ENCODE measurements around the gene DRC3.

DRC3 gene

GRCh38 chr17:18008496-18009268 is 36.0 kb downstream of the DRC3 start:
- H3K4me2 ChIP-seq (ENCODE audit: low read depth, low read length): no peak overlapping the region
- no peak overlapping the region for H3K4me3 ChIP-seq (ENCODE audit: low read length)
- no peak for TF ChIP-seq CTCF (IDR thresholded peaks at IDR 0.05; ENCODE audit: low read length)
- no peak for TF ChIP-seq EZH2 (optimal IDR thresholded peaks at IDR 0.05; ENCODE audit: low read depth, low read length)
- TF ChIP-seq EZH2phosphoT487 (IDR thresholded peaks at IDR 0.05; ENCODE audit: low read length): no peak
- H2AFZ ChIP-seq (ENCODE audit: low read length): no peak overlapping the region
- H3K36me3 ChIP-seq (replicated peaks; ENCODE audit: insufficient read depth, low read length): no peaks in the 10 kb centered on the region
- no peak overlapping the region for H3K9ac ChIP-seq (ENCODE audit: low read length)
- H3K9me2 ChIP-seq (replicated peaks; ENCODE audit: insufficient read depth, low read length): no peaks in the 10 kb centered on the region
- no peaks in the 10 kb centered on the region for H3K27me3 ChIP-seq (replicated peaks; ENCODE audit: insufficient read depth, low read length)
- no peaks in the 10 kb centered on the region for H3K4me1 ChIP-seq (ENCODE audit: low read length)
- H3K27ac ChIP-seq (ENCODE audit: low read length): no peak overlapping the region
- H3K9me3 ChIP-seq (replicated peaks; ENCODE audit: insufficient read depth, low read length): no peaks in the 10 kb centered on the region
- H4K20me1 ChIP-seq (ENCODE audit: insufficient read depth, low read length): no peaks in the 10 kb centered on the region
- no peaks in the 10 kb centered on the region for H3F3A ChIP-seq (ENCODE audit: insufficient read depth, low read length)
- no peaks in the 10 kb centered on the region for H3K79me2 ChIP-seq (ENCODE audit: low read length)
- no peak for DNase-seq

GRCh38 chr17:18009609-18010420 is 37.2 kb downstream of the DRC3 start:
- TF ChIP-seq EZH2 (optimal IDR thresholded peaks at IDR 0.05; ENCODE audit: low read depth, low read length): no peak
- no peak for TF ChIP-seq CTCF (IDR thresholded peaks at IDR 0.05; ENCODE audit: low read length)
- no peak for TF ChIP-seq EZH2phosphoT487 (IDR thresholded peaks at IDR 0.05; ENCODE audit: low read length)
- Histone ChIP-seq H3K4me1 (ENCODE audit: low read length) (peaks cover 9% of the 10 kb centered on the region), H3K36me3 (replicated peaks; ENCODE audit: insufficient read depth, low read length) (no peaks in the 10 kb centered on the region), H2AFZ (ENCODE audit: low read length) (no peak overlapping the region), H4K20me1 (ENCODE audit: insufficient read depth, low read length) (no peaks in the 10 kb centered on the region), H3F3A (ENCODE audit: insufficient read depth, low read length) (peaks cover 4% of the 10 kb centered on the region), H3K9me2 (replicated peaks; ENCODE audit: insufficient read depth, low read length) (no peaks in the 10 kb centered on the region), H3K9me3 (replicated peaks; ENCODE audit: insufficient read depth, low read length) (no peaks in the 10 kb centered on the region), H3K9ac (ENCODE audit: low read length) (no peak overlapping the region), H3K79me2 (ENCODE audit: low read length) (no peaks in the 10 kb centered on the region), H3K4me2 (ENCODE audit: low read depth, low read length) (no peak overlapping the region), H3K4me3 (ENCODE audit: low read length) (no peak overlapping the region), H3K27ac (ENCODE audit: low read length) (no peak overlapping the region), H3K27me3 (replicated peaks; ENCODE audit: insufficient read depth, low read length) (no peaks in the 10 kb centered on the region)
- DNase-seq: no peak

GRCh38 chr17:18011286-18011685 is 38.6 kb downstream of the DRC3 start:
- H3K4me2 ChIP-seq (ENCODE audit: low read depth, low read length): no peak overlapping the region
- H3K27me3 ChIP-seq (replicated peaks; ENCODE audit: insufficient read depth, low read length): no peaks in the 10 kb centered on the region
- H3K27ac ChIP-seq (ENCODE audit: low read length): no peak overlapping the region
- no peak for DNase-seq
- no peaks in the 10 kb centered on the region for H3K9me2 ChIP-seq (replicated peaks; ENCODE audit: insufficient read depth, low read length)
- H3K79me2 ChIP-seq (ENCODE audit: low read length): no peaks in the 10 kb centered on the region
- no peak overlapping the region for H2AFZ ChIP-seq (ENCODE audit: low read length)
- H4K20me1 ChIP-seq (ENCODE audit: insufficient read depth, low read length): no peaks in the 10 kb centered on the region
- H3K4me1 ChIP-seq (ENCODE audit: low read length): peaks cover 16% of the 10 kb centered on the region
- peaks cover 10% of the 10 kb centered on the region for H3F3A ChIP-seq (ENCODE audit: insufficient read depth, low read length)
- no peaks in the 10 kb centered on the region for H3K9me3 ChIP-seq (replicated peaks; ENCODE audit: insufficient read depth, low read length)
- no peak overlapping the region for H3K4me3 ChIP-seq (ENCODE audit: low read length)
- H3K36me3 ChIP-seq (replicated peaks; ENCODE audit: insufficient read depth, low read length): no peaks in the 10 kb centered on the region
- H3K9ac ChIP-seq (ENCODE audit: low read length): no peak overlapping the region
- TF ChIP-seq EZH2 (optimal IDR thresholded peaks at IDR 0.05; ENCODE audit: low read depth, low read length) (no peak), EZH2phosphoT487 (IDR thresholded peaks at IDR 0.05; ENCODE audit: low read length) (no peak), CTCF (IDR thresholded peaks at IDR 0.05; ENCODE audit: low read length) (no peak)
